CD4-positive, alpha-beta T cell treated with Interleukin-15 for 1 hour (primary cell): ENCODE results near the gene SPOCD1.

Source experiments
- DNase-seq: peaks from one replicate; pipeline ENCODE4 v3.0.0-alpha.2; 2020

SPOCD1 gene

GRCh38 chr1:31769720-31770390 is 46.0 kb downstream of the SPOCD1 start:
- DNase-seq, result no peak

- no peak for DNase-seq
Measured at GRCh38 chr1:31768939-31769704, 46.7 kb downstream of the SPOCD1 start.

- DNase-seq, result no peak
Measured at GRCh38 chr1:31768407-31768907, 47.4 kb downstream of the SPOCD1 start.

DNA sequence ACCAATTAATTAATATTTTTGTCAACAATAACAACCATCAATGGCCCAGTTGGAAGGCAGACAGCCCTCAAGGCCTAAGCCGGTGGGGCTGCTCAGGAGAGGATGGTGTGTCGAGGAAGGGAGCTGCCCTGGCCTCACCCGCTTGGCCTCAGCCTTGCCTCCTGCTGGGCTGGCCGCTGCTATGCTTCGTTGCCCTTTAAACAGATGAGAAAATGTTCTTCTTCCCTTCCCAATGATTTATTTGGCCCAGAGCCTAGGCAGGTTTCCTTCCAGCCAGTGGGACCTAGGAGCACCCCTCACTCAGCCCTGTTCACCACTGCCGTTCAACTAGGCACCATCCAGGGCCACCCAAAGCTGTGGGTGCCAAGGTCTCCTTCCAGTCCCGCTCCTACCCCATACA is 48.6 kb downstream of the SPOCD1 start:
- no peak for DNase-seq

GRCh38 chr1:31765516-31765915 is 50.3 kb downstream of the SPOCD1 start:
- DNase-seq, result no peak

- DNase-seq, result no peak
Measured at GRCh38 chr1:31765041-31765467, 50.8 kb downstream of the SPOCD1 start.

- peak; percentile 24 for DNase-seq
Measured at GRCh38 chr1:31764312-31765040, 51.3 kb downstream of the SPOCD1 start, which contains the start of gene ADGRB2. ADGRB2 (minus strand) TSS chr1:31764340; CDS start chr1:31757221, 7,119 bp downstream.

DNA sequence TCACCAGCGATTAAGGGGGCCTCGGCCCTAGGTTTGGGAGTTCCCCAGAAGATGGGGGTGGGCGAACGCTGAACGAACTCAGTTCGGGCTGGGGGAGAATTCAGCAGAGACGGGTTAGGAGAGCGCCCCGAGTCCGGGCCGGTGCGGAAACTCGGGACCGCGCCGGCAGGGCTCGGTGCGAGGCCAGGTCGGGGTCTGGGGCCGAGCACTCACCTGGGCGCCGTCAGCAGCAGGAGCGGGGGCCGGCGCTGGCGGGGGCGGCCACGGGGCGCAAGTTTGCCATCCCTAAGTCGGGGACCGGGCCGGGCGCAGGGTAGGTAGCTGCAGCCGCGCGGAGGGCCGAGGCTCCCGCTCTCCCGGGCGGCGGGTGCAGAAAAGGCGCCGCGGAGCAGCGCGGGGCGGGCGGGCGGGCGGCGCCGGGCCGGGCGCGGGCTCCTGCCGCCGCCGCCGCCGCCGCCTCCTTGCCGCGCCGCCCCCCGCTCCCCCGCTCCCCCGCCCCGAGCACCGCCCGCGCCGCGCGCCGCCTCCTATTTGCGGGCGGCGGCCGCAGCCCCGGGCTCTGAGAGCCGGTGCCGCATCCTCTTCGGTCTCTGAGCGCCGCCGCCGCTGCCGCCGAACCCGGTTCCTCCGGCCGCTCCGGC is 52.0 kb downstream of the SPOCD1 start:
- DNase-seq, result no peak

DNA sequence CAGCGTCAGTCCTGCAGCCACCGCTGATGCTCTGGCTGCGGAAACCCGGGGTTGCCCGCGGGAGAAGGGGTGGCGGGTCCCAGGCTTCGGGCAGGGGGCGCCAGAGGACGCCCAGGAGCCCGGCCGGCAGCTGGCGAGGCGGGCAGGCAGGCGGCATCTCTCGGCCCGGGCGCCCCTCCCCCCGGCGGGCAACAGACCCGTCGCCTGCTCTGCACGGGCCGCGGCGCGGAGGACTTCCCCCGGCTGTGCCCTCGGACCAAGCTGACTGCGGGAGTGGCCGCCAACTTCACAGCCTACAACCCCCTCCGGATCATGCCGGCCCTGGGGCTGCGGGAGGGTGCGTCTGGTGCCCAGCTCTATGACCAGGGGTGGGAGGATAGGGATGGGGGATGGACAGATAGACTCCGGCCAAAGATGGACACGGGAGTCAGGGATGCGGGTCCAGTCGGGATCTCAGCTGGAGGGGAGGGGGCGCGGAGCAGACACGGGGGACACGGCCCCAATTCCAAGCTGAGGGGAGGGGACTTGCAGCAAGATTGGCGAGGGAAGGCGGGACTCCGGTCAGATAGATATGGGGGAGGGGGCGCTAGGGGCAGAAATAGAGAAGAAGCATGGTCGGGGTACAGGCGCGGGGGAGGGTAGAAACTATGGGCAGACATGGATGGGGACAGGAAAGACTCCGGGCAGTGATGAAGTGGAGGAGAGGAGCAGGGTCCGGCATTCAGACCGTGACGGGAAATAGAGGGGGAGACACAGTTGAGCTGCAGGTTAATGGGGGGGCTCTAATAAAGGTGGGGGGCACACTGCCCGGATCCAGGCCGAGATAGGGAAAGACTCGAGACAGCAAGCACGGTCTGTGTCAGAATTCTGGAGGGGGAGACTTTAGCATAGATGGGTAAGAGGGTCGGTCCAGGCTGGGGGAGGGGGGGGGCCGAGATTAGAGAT is 52.8 kb downstream of the SPOCD1 start:
- DNase-seq, result peak; percentile 73

DNA sequence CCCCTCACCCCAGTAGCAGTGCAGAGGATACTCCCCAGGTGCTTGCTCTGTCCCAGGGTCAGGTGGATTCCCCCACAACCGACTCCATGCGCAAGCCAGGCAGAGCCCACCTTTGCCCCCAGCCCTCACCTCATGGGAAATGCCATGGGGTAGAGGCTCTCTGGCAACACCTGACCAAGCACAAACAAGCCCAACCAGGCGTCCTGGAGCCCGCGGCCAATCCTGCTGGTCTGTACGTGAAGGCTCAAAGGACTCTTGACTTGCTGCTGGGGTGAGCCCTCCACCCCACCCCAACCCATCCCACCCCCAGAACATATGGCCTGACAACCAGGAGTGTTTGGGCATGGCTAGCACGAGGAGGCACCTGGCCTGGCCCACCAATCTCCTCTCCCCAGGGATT is 53.5 kb downstream of the SPOCD1 start:
- no peak for DNase-seq

GRCh38 chr1:31761883-31762282 is 53.9 kb downstream of the SPOCD1 start:
- DNase-seq, result no peak

GRCh38 chr1:31760471-31761470 is 55.1 kb downstream of the SPOCD1 start:
- DNase-seq, result peak; percentile 82

DNA sequence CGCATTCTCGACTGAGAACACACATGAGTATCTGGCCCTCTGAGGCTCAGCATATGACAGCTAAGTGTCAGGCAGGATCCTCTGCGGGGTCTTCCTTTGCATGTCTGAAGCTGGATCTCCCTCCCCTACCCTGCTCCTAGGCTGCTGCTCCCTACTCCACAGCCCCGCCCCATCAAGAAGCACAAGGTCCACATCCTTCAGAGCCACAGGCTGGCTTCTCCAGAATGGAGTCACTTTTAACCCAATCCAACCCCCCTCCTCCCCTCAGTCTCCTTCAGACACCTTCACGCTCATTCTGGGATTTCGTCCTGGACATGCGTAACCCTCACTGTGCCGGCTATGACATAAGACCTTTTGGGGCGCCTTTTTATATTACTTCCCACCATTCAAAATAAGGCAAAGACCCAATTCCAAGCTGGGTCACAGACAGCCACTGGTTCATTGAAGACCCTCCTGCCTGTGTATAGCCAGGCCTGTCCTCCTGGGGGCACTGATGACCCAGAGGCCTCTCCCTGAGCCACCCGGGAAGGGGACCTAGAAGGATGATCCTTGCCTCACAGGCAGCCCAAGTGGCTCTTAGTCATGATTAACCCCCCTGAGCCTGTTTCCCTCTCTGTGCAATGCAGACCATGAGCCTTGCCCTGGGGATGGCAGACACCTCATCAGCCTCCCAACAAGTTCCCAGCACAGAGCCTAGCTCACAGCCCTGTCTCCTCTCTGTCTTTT is 56.4 kb downstream of the SPOCD1 start:
- no peak for DNase-seq

DNA sequence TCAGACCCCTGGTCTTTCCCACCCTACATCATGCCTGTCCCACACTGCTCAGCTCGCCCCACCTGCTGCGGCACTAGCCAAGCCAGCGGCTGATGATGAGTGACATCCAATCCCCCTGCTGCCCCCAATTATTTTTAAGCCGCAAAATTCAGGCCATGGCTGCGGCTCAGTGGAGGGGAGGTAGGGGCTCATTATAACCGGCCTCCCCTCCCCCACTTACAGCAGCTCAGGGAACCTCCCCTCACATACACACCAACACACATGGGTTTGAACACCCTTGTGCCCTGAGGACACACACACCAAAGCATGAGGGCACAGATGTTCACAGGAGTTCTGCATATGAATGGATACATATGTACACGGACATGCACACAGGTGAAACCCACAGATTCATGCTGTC is 57.0 kb downstream of the SPOCD1 start:
- no peak for DNase-seq

DNA sequence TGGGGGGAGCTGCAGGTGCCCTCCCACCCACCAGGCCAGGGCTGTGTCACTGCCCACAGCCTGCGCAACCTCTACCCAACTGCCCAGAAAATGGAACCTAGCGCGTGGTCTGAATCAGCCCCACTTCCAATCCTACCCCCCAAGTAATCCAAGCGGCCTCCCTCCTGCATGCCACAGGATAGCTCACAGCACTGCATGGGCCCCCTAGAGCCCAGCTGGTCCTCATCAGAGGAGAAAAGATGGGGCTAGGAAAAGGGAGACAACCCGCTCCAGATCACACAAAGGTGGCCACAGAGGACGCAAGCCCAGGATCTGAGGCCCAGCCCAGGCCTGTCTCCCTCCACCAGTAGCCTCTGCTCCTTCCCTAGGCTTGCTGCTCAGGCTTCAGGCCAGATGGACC is 57.8 kb downstream of the SPOCD1 start:
- DNase-seq, result no peak

DNA sequence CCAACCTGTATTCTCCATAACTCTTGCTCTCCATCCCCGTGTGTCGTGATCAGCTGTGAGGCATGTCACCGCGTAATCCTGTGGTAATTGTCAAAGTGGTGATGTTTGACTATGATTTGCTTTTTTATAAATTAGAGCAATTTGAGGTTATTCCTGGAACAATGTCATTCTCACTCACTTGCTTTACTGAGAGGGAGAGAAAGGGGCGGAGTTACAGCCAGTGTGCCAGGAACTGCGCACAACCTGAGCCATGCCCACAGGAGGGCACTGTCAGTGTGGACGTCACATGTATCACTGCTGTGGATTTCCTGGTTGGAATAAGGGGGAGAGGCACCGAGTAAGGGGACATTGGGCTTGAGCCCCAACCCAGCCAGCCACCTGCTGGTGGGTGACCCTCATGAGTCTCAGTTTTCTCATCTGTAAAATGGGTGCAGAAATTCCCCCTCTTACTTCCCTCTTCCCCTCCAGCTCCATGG is 58.6 kb downstream of the SPOCD1 start:
- DNase-seq, result no peak

DNA sequence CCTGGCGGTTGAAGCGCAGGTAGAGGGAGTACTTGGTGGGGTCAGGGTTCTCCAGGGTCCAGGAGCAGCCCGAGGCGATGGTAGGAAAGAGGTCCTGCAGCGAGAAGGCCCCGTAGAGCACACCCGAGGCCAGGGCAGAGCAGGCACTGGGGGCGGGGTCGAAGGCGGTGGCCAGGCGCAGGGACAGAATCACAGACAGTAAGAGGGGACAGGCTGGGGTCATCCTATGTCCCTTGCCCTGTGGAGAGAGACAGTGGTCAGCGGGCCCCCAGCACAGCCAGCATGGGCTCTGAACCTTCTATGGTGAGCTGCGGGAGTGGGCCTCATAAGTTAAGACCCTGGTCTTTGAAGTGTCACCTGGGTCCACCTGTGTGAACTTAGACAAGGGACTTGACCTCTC is 59.2 kb downstream of the SPOCD1 start:
- no peak for DNase-seq

GRCh38 chr1:31755850-31756492 is 59.9 kb downstream of the SPOCD1 start:
- DNase-seq, result no peak

- DNase-seq, result no peak
Measured at GRCh38 chr1:31755197-31755611, 60.6 kb downstream of the SPOCD1 start.
